Glutamatergic neuron (in vitro differentiated cells): ENCODE measurements around the gene FAM200C. TPM values are rescaled to one million over a fixed set of nuclear protein-coding genes. Genes with fewer than 3 reads are reported as not detected.

Experiments used
- DNase-seq: peaks from one replicate; pipeline ENCODE4 v3.0.0; 2022
- H3K27ac Mint-ChIP-seq: one replicate; pipeline ENCODE4 v1.8.0; 2020; ENCODE audit warnings: mild to moderate bottlenecking, mixed read lengths, inconsistent platforms; ENCODE audit not compliant: unreplicated experiment
- H3K27me3 Mint-ChIP-seq: one replicate; pipeline ENCODE4 v1.8.0; 2020; ENCODE audit warnings: mild to moderate bottlenecking, moderate library complexity, mixed read lengths, inconsistent platforms; ENCODE audit not compliant: unreplicated experiment
- H3K36me3 Mint-ChIP-seq: one replicate; pipeline ENCODE4 v1.8.0; 2020; ENCODE audit warnings: mild to moderate bottlenecking, mixed read lengths, inconsistent platforms; ENCODE audit not compliant: unreplicated experiment
- H3K4me1 Mint-ChIP-seq: one replicate; pipeline ENCODE4 v1.8.0; 2020; ENCODE audit warnings: mild to moderate bottlenecking, low read depth, mixed read lengths, inconsistent platforms; ENCODE audit not compliant: unreplicated experiment
- H3K4me3 Mint-ChIP-seq: one replicate; pipeline ENCODE4 v1.8.0; 2020; ENCODE audit warnings: mild to moderate bottlenecking, mixed read lengths, inconsistent platforms; ENCODE audit not compliant: unreplicated experiment
- H3K9me3 Mint-ChIP-seq: one replicate; pipeline ENCODE4 v1.8.0; 2020; ENCODE audit warnings: mild to moderate bottlenecking, moderate library complexity, mixed read lengths, inconsistent platforms; ENCODE audit not compliant: unreplicated experiment
- total RNA-seq: library from RNA; stranded (reverse); fragmentation: NEBNext Ultra II Directional; extraction: Animal tissue kit (Norgen Biotek cat#: 25700); gene quantifications from one replicate; pipeline ENCODE4 v1.2.1, GENCODE V29; 2021; ENCODE audit not compliant: unreplicated experiment
- TF ChIP-seq, protein P1 (sequence below): fragments of 200-600 bp; sonication (generic); IDR thresholded peaks from one replicate; pipeline ENCODE4 v1.5.0; 2021; ENCODE audit not compliant: partially characterized antibody, unreplicated experiment

FAM200C gene
- total RNA-seq, 1 donor from 2014 or later, result 5.1 TPM

DNA sequence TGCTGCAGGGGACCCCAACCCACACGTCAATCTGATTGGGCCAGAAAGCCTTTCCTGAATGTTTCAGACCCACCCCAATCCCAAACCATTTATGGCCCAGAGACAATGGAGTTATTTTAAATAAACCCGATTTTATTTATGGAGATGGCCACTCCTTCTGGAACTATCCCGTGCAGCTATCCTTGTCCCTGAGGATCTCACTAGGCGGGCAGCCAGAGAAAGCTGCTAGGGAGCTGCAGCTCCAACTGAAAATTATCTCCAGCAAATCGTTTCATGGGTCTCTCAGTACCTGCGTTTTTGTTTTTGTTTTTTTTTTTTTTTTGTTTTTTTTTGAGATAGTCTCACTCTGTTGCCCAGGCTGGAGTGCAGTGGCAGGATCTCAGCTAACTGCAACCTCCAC, 52.4 kb downstream of the FAM200C start:
- no peak overlapping the region for H3K4me3 Mint-ChIP-seq
- TF ChIP-seq, protein P1, sequence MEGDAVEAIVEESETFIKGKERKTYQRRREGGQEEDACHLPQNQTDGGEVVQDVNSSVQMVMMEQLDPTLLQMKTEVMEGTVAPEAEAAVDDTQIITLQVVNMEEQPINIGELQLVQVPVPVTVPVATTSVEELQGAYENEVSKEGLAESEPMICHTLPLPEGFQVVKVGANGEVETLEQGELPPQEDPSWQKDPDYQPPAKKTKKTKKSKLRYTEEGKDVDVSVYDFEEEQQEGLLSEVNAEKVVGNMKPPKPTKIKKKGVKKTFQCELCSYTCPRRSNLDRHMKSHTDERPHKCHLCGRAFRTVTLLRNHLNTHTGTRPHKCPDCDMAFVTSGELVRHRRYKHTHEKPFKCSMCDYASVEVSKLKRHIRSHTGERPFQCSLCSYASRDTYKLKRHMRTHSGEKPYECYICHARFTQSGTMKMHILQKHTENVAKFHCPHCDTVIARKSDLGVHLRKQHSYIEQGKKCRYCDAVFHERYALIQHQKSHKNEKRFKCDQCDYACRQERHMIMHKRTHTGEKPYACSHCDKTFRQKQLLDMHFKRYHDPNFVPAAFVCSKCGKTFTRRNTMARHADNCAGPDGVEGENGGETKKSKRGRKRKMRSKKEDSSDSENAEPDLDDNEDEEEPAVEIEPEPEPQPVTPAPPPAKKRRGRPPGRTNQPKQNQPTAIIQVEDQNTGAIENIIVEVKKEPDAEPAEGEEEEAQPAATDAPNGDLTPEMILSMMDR, result no peak
- no peak overlapping the region for H3K27ac Mint-ChIP-seq
- no peak for DNase-seq
- no peaks in the 10 kb centered on the region for H3K27me3 Mint-ChIP-seq
- H3K4me1 Mint-ChIP-seq, result peaks cover 8% of the 10 kb centered on the region
- no peaks in the 10 kb centered on the region for H3K9me3 Mint-ChIP-seq
- no peaks in the 10 kb centered on the region for H3K36me3 Mint-ChIP-seq

Other genes with a start within 250 kb of the FAM200C start
- 7.7 TPM for gene FABP6, start 170.5 kb downstream of the FAM200C start, total RNA-seq
- gene CCNJL, start 87.5 kb downstream of the FAM200C start, total RNA-seq, result 123 TPM
- gene C1QTNF2, start 29.4 kb downstream of the FAM200C start, total RNA-seq, result 1.0 TPM
- 44.7 TPM for gene SLU7, start 19.0 kb upstream of the FAM200C start, total RNA-seq
- gene PTTG1, start 21.8 kb upstream of the FAM200C start, total RNA-seq, result 25.3 TPM